IMR-90 (cell line): ENCODE results near the gene OR2AK2. TPM values are rescaled to one million over a fixed set of nuclear protein-coding genes. Genes with fewer than 3 reads are reported as not detected.

ENCODE experiments used
- ATAC-seq: fragments of 200-7000 bp; cut with Tn5 transposase; 2 replicates; pipeline ENCODE4 v1.9.1; 2020; ENCODE audit warnings: low read depth, mild to moderate bottlenecking, moderate library complexity
- BruUV-seq: library from RNA; stranded (reverse); fragments of 400-500 nt; replicated peaks from 2 replicates; lab custom pipeline; 2021; lab: Mats Ljungman, UMichigan
- CTCF ChIA-PET: fragments of 300-600 bp; formaldehyde crosslinking; extraction: SDS; loops from one replicate; lab custom pipeline; 2021; ENCODE audit warnings: antibody characterized with exemption; lab: Yijun Ruan, JAX
- POLR2A ChIA-PET: fragments of 300-600 bp; sonication (Branson Sonifier 250); formaldehyde crosslinking; loops from one replicate; lab custom pipeline; 2022; ENCODE audit warnings: antibody characterized with exemption; ENCODE audit not compliant: unreplicated experiment; lab: Charles Lee
- DNase-seq: peaks from one replicate; pipeline ENCODE4 v3.0.0; 2013
- H2AFZ ChIP-seq: replicated peaks from 2 replicates; pipeline ENCODE3; 2013; ENCODE audit warnings: low read length, mild to moderate bottlenecking; ENCODE audit not compliant: poor library complexity
- H2AK5ac ChIP-seq: 2 replicates; pipeline ENCODE4 v1.6.1; 2013; ENCODE audit warnings: low read depth, low read length, inconsistent platforms
- H2AK9ac ChIP-seq: replicated peaks from 2 replicates; pipeline ENCODE3; 2013; ENCODE audit warnings: mild to moderate bottlenecking, low read depth, low read length, moderate library complexity; ENCODE audit not compliant: poor library complexity
- H2BK120ac ChIP-seq: 2 replicates; pipeline ENCODE4 v1.6.1; 2013; ENCODE audit warnings: low read depth, low read length, inconsistent platforms
- H2BK15ac ChIP-seq: 3 replicates; pipeline ENCODE4 v1.6.1; 2013; ENCODE audit warnings: low read depth, low read length, inconsistent platforms
- H2BK20ac ChIP-seq: 2 replicates; pipeline ENCODE4 v1.6.1; 2013; ENCODE audit warnings: low read depth, mild to moderate bottlenecking, inconsistent platforms, low read length, moderate library complexity
- H2BK5ac ChIP-seq: 2 replicates; pipeline ENCODE4 v1.6.1; 2013; ENCODE audit warnings: mild to moderate bottlenecking, low read depth, low read length, inconsistent platforms; ENCODE audit not compliant: poor library complexity, severe bottlenecking
- H3K14ac ChIP-seq: replicated peaks from 2 replicates; pipeline ENCODE4 v1.6.1; 2013; ENCODE audit warnings: low read depth, low read length, inconsistent platforms
- H3K18ac ChIP-seq: 2 replicates; pipeline ENCODE4 v1.6.1; 2013; ENCODE audit warnings: low read depth, low read length, control low read depth
- H3K23ac ChIP-seq: 2 replicates; pipeline ENCODE4 v1.6.1; 2013; ENCODE audit warnings: low read depth, low read length, inconsistent platforms
- H3K27ac ChIP-seq: 2 replicates; pipeline ENCODE4 v1.5.1; 2013; ENCODE audit warnings: mild to moderate bottlenecking, control low read depth, low read length; ENCODE audit not compliant: insufficient read depth
- H3K27me3 ChIP-seq: 2 replicates; pipeline ENCODE4 v1.6.1; 2013; ENCODE audit warnings: low read length; ENCODE audit not compliant: control insufficient read depth, insufficient read depth
- H3K36me3 ChIP-seq: 2 replicates; pipeline ENCODE4 v1.6.1; 2013; ENCODE audit warnings: low read length, mixed read lengths; ENCODE audit not compliant: control insufficient read depth, insufficient read depth
- H3K4ac ChIP-seq: 2 replicates; pipeline ENCODE4 v1.6.1; 2013; ENCODE audit warnings: low read depth, low read length, inconsistent platforms
- H3K4me1 ChIP-seq: 2 replicates; pipeline ENCODE4 v1.6.1; 2013; ENCODE audit warnings: low read length, mixed read lengths; ENCODE audit not compliant: control insufficient read depth, insufficient read depth
- H3K4me2 ChIP-seq: 2 replicates; pipeline ENCODE4 v1.6.1; 2013; ENCODE audit warnings: low read depth, mild to moderate bottlenecking, control low read depth, low read length, moderate library complexity
- H3K4me3 ChIP-seq: 2 replicates; pipeline ENCODE4 v1.5.1; 2013; ENCODE audit warnings: low read depth, mild to moderate bottlenecking, control low read depth, low read length, moderate library complexity; ENCODE audit not compliant: insufficient read depth
- H3K56ac ChIP-seq: 2 replicates; pipeline ENCODE4 v1.6.1; 2013; ENCODE audit warnings: low read length, inconsistent platforms; ENCODE audit not compliant: insufficient read depth; ENCODE audit errors: extremely low read depth
- H3K79me1 ChIP-seq, 2 experiments: 2 replicates each; pipeline ENCODE4 v1.6.1; 2013; ENCODE audit warnings: low read length in 2 of 2, inconsistent platforms in 1 of 2, low read depth in 1 of 2
- H3K9ac ChIP-seq: 2 replicates; pipeline ENCODE4 v1.6.1; 2013; ENCODE audit warnings: low read depth, low read length, control low read depth
- H3K9me1 ChIP-seq: 2 replicates; pipeline ENCODE4 v1.6.1; 2013; ENCODE audit warnings: low read length, inconsistent platforms; ENCODE audit not compliant: insufficient read depth
- H3K9me3 ChIP-seq: 2 replicates; pipeline ENCODE4 v1.6.1; 2013; ENCODE audit warnings: low read length; ENCODE audit not compliant: control insufficient read depth, insufficient read depth
- H4K20me1 ChIP-seq: 2 replicates; pipeline ENCODE4 v1.6.1; 2013; ENCODE audit warnings: low read length, inconsistent platforms; ENCODE audit not compliant: insufficient read depth
- H4K5ac ChIP-seq: 2 replicates; pipeline ENCODE4 v1.6.1; 2013; ENCODE audit warnings: mild to moderate bottlenecking, low read depth, low read length, control low read depth
- H4K8ac ChIP-seq, 2 experiments: 2 replicates each; pipeline ENCODE4 v1.6.1; 2013; ENCODE audit warnings: low read depth in 2 of 2, low read length in 2 of 2, control low read depth in 1 of 2, inconsistent platforms in 1 of 2
- H4K91ac ChIP-seq: 2 replicates; pipeline ENCODE4 v1.6.1; 2013; ENCODE audit warnings: low read depth, low read length, inconsistent platforms; ENCODE audit not compliant: insufficient read depth
- FOS ChIP-seq: fragments of 150-350 bp; IDR thresholded peaks from 2 replicates; pipeline ENCODE4 v1.6.1; 2016; ENCODE audit warnings: low read depth, low read length
- MAZ ChIP-seq: IDR thresholded peaks from 2 replicates; pipeline ENCODE4 v1.6.1; 2012; ENCODE audit warnings: low read depth, mild to moderate bottlenecking, low read length, improper control_type of control experiment, moderate library complexity, borderline replicate concordance
- WGBS, 2 experiments: methylation state at CpG; one replicate each; pipeline versions ENCODE4 v1.1.5 to v1.1.7; 2013; ENCODE audit warnings: missing lambda C conversion rate in 2 of 2; ENCODE audit not compliant: insufficient read length in 1 of 2; ENCODE audit errors: extremely low coverage in 2 of 2; 5-methylcytosine and 5-hydroxymethylcytosine counted together
- dilution Hi-C: fragments of 300-500 bp; cut with HindIII; formaldehyde crosslinking; loops from one replicate; pipeline ENCODE4 v1.14.3; 2018; ENCODE audit warnings: low sequenced_read_pairs; ENCODE audit not compliant: unreplicated experiment
- in situ Hi-C: fragments of 300-500 bp; cut with MboI; formaldehyde crosslinking; loops from 3 replicates; pipeline ENCODE4 v1.14.3; 2019; ENCODE audit warnings: low sequenced_read_pairs, inconsistent platforms, mixed read lengths
- intact Hi-C: fragments of 100-400 bp; cut with micrococcal nuclease; formaldehyde crosslinking; loops from 2 replicates; pipeline ENCODE4 v1.10.0; 2022
- polyA plus RNA-seq, 3 experiments: library from polyadenylated mRNA; depleted of rRNA; stranded (reverse); fragments of >200 nt; gene quantifications; 2 replicates each; pipeline ENCODE4 v1.2.3, GENCODE V29; 2012; ENCODE audit warnings: low replicate concordance in 1 of 3
- total RNA-seq: library from RNA; depleted of rRNA; stranded (reverse); fragments of >200 nt; gene quantifications from 2 replicates; pipeline ENCODE4 v1.2.3, GENCODE V29; 2012

The OR2AK2 gene
- total and polyA plus RNA-seq, 2 of the 4 experiments (the other 2 are of a cell fraction): not detected

DNA sequence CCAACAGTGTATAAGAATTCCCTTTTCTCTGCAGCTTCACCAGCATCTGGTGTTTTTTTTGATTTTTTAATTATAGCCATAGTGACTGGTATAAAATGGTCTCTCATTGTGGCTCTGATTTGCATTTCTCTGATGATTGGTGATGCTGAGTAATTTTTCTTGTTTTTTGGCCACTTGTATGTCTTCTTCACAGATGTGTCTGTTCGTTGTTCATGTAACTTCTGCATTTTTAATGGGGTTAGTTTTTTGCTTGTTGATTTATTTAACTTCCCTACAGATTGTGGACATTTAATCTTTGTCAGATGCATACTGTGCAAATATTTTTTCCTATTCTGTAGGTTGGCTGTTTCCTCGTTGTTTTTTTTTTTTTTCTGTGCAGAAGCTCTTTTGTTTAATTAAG, 28.0 kb downstream of the OR2AK2 start:
- peaks cover 13% of the 10 kb centered on the region for H3K9me3 ChIP-seq
- no peak overlapping the region for H2AK9ac ChIP-seq
- H3K23ac ChIP-seq: no peak overlapping the region
- intact Hi-C loops (no loop called here), in situ Hi-C loops (no loop called here), dilution Hi-C loops (no loop called here)
- H4K20me1 ChIP-seq: no peaks in the 10 kb centered on the region
- H3K27me3 ChIP-seq: no peaks in the 10 kb centered on the region
- DNase-seq (no peak), ATAC-seq (no peak)
- H3K4me3 ChIP-seq: no peak overlapping the region
- H3K36me3 ChIP-seq: no peaks in the 10 kb centered on the region
- H3K79me1 ChIP-seq: no peaks in the 10 kb centered on the region
- H2BK5ac ChIP-seq: no peak overlapping the region
- H3K4me1 ChIP-seq: no peaks in the 10 kb centered on the region
- H3K18ac ChIP-seq: no peak overlapping the region
- H2AK5ac ChIP-seq: no peak overlapping the region
- no peak overlapping the region for H3K14ac ChIP-seq
- no peak overlapping the region for H3K4ac ChIP-seq
- no peak overlapping the region for H3K56ac ChIP-seq
- H2AFZ ChIP-seq: no peak overlapping the region
- H4K5ac ChIP-seq: no peak overlapping the region
- no peak overlapping the region for H2BK20ac ChIP-seq
- no peaks in the 10 kb centered on the region for H3K9me1 ChIP-seq
- no CpG with 5 or more reads among the region's 2 CpGs for WGBS, 2 experiments
- no peak overlapping the region for H3K27ac ChIP-seq
- TF ChIP-seq FOS (no peak), MAZ (no peak)
- ChIA-PET POLR2A (no interaction called here), CTCF (no interaction called here)
- no peak overlapping the region for H3K9ac ChIP-seq
- no peak overlapping the region for H4K91ac ChIP-seq
- H2BK120ac ChIP-seq: no peak overlapping the region
- BruUV-seq: no TSS peak
- no peak overlapping the region for H2BK15ac ChIP-seq
- H4K8ac ChIP-seq: no peak overlapping the region
- H3K4me2 ChIP-seq: no peak overlapping the region
